Peyer's patch (tissue), 4 donors: ENCODE data around the gene PRELID3B. TPM values are rescaled to one million over a fixed set of nuclear protein-coding genes. Genes with fewer than 3 reads are reported as not detected.

ENCODE experiments used
- DNase-seq, 3 donors: peaks; one replicate each; pipeline ENCODE4 v3.0.0-alpha.2; 2017 to 2019
- H3K27ac ChIP-seq, 4 donors: fragments of 200-600 bp; sonication (generic); one replicate each; pipeline ENCODE4 v1.5.1; 2016 to 2019
- H3K27me3 ChIP-seq, 2 donors: fragments of 200-600 bp; sonication (generic); one replicate each; pipeline ENCODE4 v1.5.1; 2019
- H3K36me3 ChIP-seq, 3 donors: fragments of 200-600 bp; sonication (generic); one replicate each; pipeline ENCODE4 v1.5.1; 2016 to 2019
- H3K4me1 ChIP-seq, 4 donors: fragments of 200-600 bp; sonication (generic); one replicate each; pipeline ENCODE4 v1.5.1; 2016 to 2019
- H3K4me3 ChIP-seq, 4 donors: fragments of 200-600 bp; sonication (generic); 1 replicate in 3 of 4; 2 replicates in 1 of 4; pipeline ENCODE4 v1.5.1; 2016 to 2019; ENCODE audit warnings: mild to moderate bottlenecking in 1 of 4
- H3K9me3 ChIP-seq, 4 donors: fragments of 200-600 bp; sonication (generic); one replicate each; pipeline ENCODE4 v1.5.1; 2016 to 2019; ENCODE audit warnings: mild to moderate bottlenecking in 1 of 4
- POLR2A ChIP-seq, 2 donors: fragments of 450-650 bp; IDR thresholded peaks; one replicate each; pipeline ENCODE4 v1.5.1; 2017; ENCODE audit warnings: antibody characterized with exemption in 2 of 2, mild to moderate bottlenecking in 2 of 2, moderate library complexity in 2 of 2
- total RNA-seq, 4 donors: library from RNA; depleted of rRNA; stranded (reverse); fragments of >200 nt; gene quantifications; one replicate each; pipeline ENCODE4 v1.1.0, GENCODE V29; 2016
- TF ChIP-seq, protein P1 (sequence below), 6 experiments: fragments of 450-650 bp in 4 of 6; fragments of 200-600 bp in 2 of 6; sonication (generic) in 1 of 6; IDR thresholded peaks; one replicate each; pipeline ENCODE4 v1.5.1; 2017 to 2019; ENCODE audit warnings: antibody characterized with exemption in 6 of 6, mild to moderate bottlenecking in 3 of 6, moderate library complexity in 1 of 6

Gene PRELID3B
- total RNA-seq, 4 donors from 2014 or later: 44.6 to 148 (median 86.5) TPM

DNA sequence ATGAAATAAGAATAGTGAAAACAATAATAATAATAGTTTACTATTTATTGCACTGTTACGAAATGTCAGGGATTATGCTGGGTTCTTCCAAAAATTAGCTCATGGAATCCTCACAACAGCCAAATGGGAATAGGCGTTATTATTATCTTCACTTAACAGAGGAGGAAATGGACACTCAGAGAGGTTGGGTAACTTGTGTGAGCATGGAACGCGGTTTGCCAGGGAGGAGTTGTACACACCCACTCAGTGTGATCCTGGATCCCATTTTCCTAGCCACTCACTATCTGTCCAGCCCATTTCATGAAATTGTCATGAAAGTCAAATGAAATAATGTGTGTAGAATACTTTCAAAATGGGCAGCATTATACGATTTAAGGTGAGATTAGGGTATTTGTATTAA lies 56.9 kb downstream of the PRELID3B start:
- TF ChIP-seq, protein P1, sequence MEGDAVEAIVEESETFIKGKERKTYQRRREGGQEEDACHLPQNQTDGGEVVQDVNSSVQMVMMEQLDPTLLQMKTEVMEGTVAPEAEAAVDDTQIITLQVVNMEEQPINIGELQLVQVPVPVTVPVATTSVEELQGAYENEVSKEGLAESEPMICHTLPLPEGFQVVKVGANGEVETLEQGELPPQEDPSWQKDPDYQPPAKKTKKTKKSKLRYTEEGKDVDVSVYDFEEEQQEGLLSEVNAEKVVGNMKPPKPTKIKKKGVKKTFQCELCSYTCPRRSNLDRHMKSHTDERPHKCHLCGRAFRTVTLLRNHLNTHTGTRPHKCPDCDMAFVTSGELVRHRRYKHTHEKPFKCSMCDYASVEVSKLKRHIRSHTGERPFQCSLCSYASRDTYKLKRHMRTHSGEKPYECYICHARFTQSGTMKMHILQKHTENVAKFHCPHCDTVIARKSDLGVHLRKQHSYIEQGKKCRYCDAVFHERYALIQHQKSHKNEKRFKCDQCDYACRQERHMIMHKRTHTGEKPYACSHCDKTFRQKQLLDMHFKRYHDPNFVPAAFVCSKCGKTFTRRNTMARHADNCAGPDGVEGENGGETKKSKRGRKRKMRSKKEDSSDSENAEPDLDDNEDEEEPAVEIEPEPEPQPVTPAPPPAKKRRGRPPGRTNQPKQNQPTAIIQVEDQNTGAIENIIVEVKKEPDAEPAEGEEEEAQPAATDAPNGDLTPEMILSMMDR (IDR thresholded peaks at IDR 0.05): no peak
- no peak for TF ChIP-seq POLR2A (IDR thresholded peaks at IDR 0.05)
- peak in 2 of 3 donors; percentile 12 to 31 for DNase-seq

DNA sequence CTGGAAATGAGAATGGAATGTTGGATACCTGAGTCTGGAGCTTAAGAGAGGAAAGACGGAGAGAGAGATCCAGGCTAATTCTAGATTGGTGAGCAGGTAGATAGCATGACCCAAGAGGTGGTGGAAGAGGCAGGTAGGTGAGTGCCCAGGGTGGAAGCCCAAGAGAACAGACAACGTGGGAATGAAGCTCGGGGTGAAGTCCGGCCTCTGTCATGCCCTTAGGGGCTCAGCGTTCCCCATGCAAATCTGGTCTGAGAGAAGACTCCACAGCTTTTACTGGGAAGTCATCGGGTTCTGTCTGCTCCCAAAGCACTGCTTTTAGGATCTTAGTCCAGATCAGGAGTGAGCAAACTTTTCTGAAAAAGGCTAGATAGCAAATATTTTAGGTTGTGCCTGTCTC lies 57.9 kb downstream of the PRELID3B start:
- Histone ChIP-seq H3K4me1 (peaks cover 0 to 30% (median 4%) of the 10 kb centered on the region in 4 donors), H3K9me3 (no peaks in the 10 kb centered on the region), H3K27ac (no peak overlapping the region), H3K36me3 (peaks cover 0 to 36% (median 0%) of the 10 kb centered on the region in 3 donors), H3K27me3 (no peaks in the 10 kb centered on the region), H3K4me3 (no peak overlapping the region)
- TF ChIP-seq POLR2A (IDR thresholded peaks at IDR 0.05): no peak
- TF ChIP-seq, protein P1 (IDR thresholded peaks at IDR 0.05): no peak
- DNase-seq: peak in 2 of 3 donors; percentile 13 to 40

More for the DNA sequence above, 56.9 kb downstream of the PRELID3B start:
- Histone ChIP-seq H3K4me3 (no peak overlapping the region), H3K27ac (no peak overlapping the region), H3K27me3 (no peaks in the 10 kb centered on the region), H3K4me1 (peaks cover 0 to 30% (median 4%) of the 10 kb centered on the region in 4 donors), H3K36me3 (peaks cover 0 to 46% (median 0%) of the 10 kb centered on the region in 3 donors), H3K9me3 (no peaks in the 10 kb centered on the region)

Other genes starting within 250 kb of the PRELID3B start
- 1 to 10 TPM in 1 of 4 donors, under 1 TPM in 1, not detected in 2; 0.67 to 1.3 TPM for gene GNAS-AS1, start 191.9 kb downstream of the PRELID3B start, total RNA-seq
- 100 to 1,000 TPM; 382 to 889 (median 658) TPM for gene GNAS, start 190.1 kb downstream of the PRELID3B start, total RNA-seq
- 10 to 100 TPM; 39.6 to 98.2 (median 65.1) TPM for gene NELFCD, start 61.5 kb downstream of the PRELID3B start, total RNA-seq
- 100 to 1,000 TPM in 3 of 4 donors, 10 to 100 TPM in 1; 78.4 to 310 (median 274) TPM for gene CTSZ, start 35.5 kb downstream of the PRELID3B start, total RNA-seq
- not detected for gene TUBB1, start 23.4 kb downstream of the PRELID3B start, total RNA-seq
- 10 to 100 TPM; 20.6 to 34.0 (median 26.8) TPM for gene ATP5F1E, start 10.5 kb downstream of the PRELID3B start, total RNA-seq
- 10 to 100 TPM in 1 of 4 donors, 1 to 10 TPM in 3; 1.7 to 11.6 (median 2.3) TPM for gene ZNF831, start 121.0 kb upstream of the PRELID3B start, total RNA-seq